ENCODE results near the gene IL6R. TPM values are rescaled to one million over a fixed set of nuclear protein-coding genes. Genes with fewer than 3 reads are reported as not detected.

IL6R gene
- polyA plus RNA-seq, 1 donor = 4.1 TPM

- no CpG with 5 or more reads among the region's 5 CpGs for WGBS (ENCODE audit: insufficient coverage, low lambda C conversion rate)
These were observed 48.6 kb downstream of the IL6R start for GRCh38 chr1:154453574-154454352.

GRCh38 chr1:154454386-154455120, 49.4 kb downstream of the IL6R start:
- DNase-seq = no peak

More at GRCh38 chr1:154453574-154454352, 48.6 kb downstream of the IL6R start:
- H3K4me1 ChIP-seq (ENCODE audit: control insufficient read depth, insufficient read depth, low read length) = no peaks in the 10 kb centered on the region
- H3K27me3 ChIP-seq (ENCODE audit: control insufficient read depth, insufficient read depth, low read length) = peaks cover 5% of the 10 kb centered on the region
- peak; percentile 45 to 82 for DNase-seq
- no peak overlapping the region for H3K4me3 ChIP-seq (ENCODE audit: low read length)
- H3K36me3 ChIP-seq (ENCODE audit: control insufficient read depth, insufficient read depth, low read length) = no peaks in the 10 kb centered on the region
- no peaks in the 10 kb centered on the region for H3K9me3 ChIP-seq (ENCODE audit: control insufficient read depth, low read depth, low read length)
- no peak overlapping the region for H3K27ac ChIP-seq (ENCODE audit: low read length)

DNA sequence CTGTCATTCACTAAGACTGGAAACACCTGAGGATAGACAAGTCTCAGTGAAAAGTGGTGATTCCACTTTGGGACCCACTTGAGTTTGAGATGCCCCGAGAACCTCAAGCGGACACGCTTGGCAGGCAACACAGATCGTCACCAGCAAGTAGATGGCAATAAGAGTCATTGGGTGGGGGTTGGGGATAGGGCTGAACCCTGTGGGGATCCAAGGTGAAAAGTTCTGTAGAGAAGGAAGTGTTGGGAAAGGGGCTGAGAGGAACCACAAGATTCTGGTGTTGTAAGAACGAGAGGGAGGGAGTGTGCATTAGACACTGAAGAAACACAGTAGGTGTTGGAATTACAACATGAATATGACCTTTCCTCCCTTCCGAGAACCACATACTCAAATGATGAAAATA, 51.5 kb downstream of the IL6R start:
- no peak overlapping the region for H3K27ac ChIP-seq (ENCODE audit: low read length)
- peaks cover 2% of the 10 kb centered on the region for H3K27me3 ChIP-seq (ENCODE audit: control insufficient read depth, insufficient read depth, low read length)
- H3K4me3 ChIP-seq (ENCODE audit: low read length) = no peak overlapping the region
- no peaks in the 10 kb centered on the region for H3K9me3 ChIP-seq (ENCODE audit: control insufficient read depth, low read depth, low read length)
- no peaks in the 10 kb centered on the region for H3K36me3 ChIP-seq (ENCODE audit: control insufficient read depth, insufficient read depth, low read length)
- H3K4me1 ChIP-seq (ENCODE audit: control insufficient read depth, insufficient read depth, low read length) = no peaks in the 10 kb centered on the region
- 100% methylated on average over 1 of the region's 6 CpGs for WGBS (ENCODE audit: insufficient coverage, low lambda C conversion rate)
- no peak for DNase-seq

More at GRCh38 chr1:154454386-154455120, 49.4 kb downstream of the IL6R start:
- Histone ChIP-seq H3K4me1 (ENCODE audit: control insufficient read depth, insufficient read depth, low read length) (no peaks in the 10 kb centered on the region), H3K9me3 (ENCODE audit: control insufficient read depth, low read depth, low read length) (no peaks in the 10 kb centered on the region), H3K36me3 (ENCODE audit: control insufficient read depth, insufficient read depth, low read length) (no peaks in the 10 kb centered on the region), H3K27me3 (ENCODE audit: control insufficient read depth, insufficient read depth, low read length) (peaks cover 5% of the 10 kb centered on the region), H3K27ac (ENCODE audit: low read length) (no peak overlapping the region), H3K4me3 (ENCODE audit: low read length) (no peak overlapping the region)
- no CpG with 5 or more reads among the region's 5 CpGs for WGBS (ENCODE audit: insufficient coverage, low lambda C conversion rate)

DNA sequence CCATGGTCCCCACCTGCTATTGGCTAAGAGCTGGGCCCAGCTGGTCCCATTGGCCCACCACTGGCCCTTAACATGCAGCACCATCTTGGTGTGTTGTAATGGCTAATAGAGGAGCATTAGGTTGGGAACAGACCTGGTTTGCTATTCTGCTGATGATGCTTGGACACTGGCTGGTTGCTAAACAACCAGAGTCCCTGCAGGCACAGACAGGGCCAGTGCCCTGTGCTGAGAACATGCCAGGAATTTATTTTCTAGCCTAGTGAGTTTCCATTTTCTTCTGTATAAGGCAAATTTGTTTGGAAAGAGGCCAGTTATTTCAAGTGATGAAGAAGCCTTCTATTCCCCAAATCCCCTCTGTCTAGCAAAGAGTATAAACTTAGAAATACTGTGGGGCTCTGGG, 53.9 kb downstream of the IL6R start:
- DNase-seq = no peak
- H3K4me1 ChIP-seq (ENCODE audit: control insufficient read depth, insufficient read depth, low read length) = no peaks in the 10 kb centered on the region
- H3K9me3 ChIP-seq (ENCODE audit: control insufficient read depth, low read depth, low read length) = no peaks in the 10 kb centered on the region
- no peaks in the 10 kb centered on the region for H3K36me3 ChIP-seq (ENCODE audit: control insufficient read depth, insufficient read depth, low read length)
- H3K4me3 ChIP-seq (ENCODE audit: low read length) = no peak overlapping the region
- peaks cover 2% of the 10 kb centered on the region for H3K27me3 ChIP-seq (ENCODE audit: control insufficient read depth, insufficient read depth, low read length)
- H3K27ac ChIP-seq (ENCODE audit: low read length) = no peak overlapping the region

GRCh38 chr1:154460695-154461260, 55.6 kb downstream of the IL6R start:
- no peaks in the 10 kb centered on the region for H3K4me1 ChIP-seq (ENCODE audit: control insufficient read depth, insufficient read depth, low read length)
- no peak overlapping the region for H3K4me3 ChIP-seq (ENCODE audit: low read length)
- H3K9me3 ChIP-seq (ENCODE audit: control insufficient read depth, low read depth, low read length) = no peaks in the 10 kb centered on the region
- peaks cover 2% of the 10 kb centered on the region for H3K27me3 ChIP-seq (ENCODE audit: control insufficient read depth, insufficient read depth, low read length)
- no peak for DNase-seq
- H3K27ac ChIP-seq (ENCODE audit: low read length) = no peak overlapping the region
- no CpG with 5 or more reads among the region's 15 CpGs for WGBS (ENCODE audit: insufficient coverage, low lambda C conversion rate)
- no peaks in the 10 kb centered on the region for H3K36me3 ChIP-seq (ENCODE audit: control insufficient read depth, insufficient read depth, low read length)

DNA sequence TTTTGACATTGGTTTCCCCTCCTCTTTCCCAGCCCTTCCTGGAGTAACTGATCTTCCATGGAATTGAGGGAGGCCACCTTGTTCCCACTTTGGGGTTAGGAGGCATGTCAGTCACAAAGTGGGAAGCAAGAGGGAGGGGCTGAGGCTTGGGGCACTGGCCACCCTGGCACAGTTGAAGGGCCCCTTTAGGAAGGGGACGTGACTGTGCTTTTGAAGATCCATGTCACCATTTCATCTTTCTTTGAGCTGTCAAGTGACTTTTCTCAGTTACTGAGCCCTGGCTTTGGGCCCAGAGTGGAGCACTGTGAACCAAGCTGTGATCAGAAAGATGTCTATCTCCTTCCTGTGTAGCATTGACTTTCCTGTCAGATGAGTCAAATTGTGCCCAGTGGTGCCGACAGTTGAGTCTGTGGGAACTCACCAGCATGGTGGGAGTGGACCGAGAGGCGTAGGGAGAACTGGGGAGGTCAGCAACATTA, 58.4 kb downstream of the IL6R start:
- DNase-seq = no peak
- WGBS (ENCODE audit: insufficient coverage, low lambda C conversion rate) = 80% methylated on average over 1 of the region's 4 CpGs
- Histone ChIP-seq H3K27ac (ENCODE audit: low read length) (no peak overlapping the region), H3K9me3 (ENCODE audit: control insufficient read depth, low read depth, low read length) (no peaks in the 10 kb centered on the region), H3K27me3 (ENCODE audit: control insufficient read depth, insufficient read depth, low read length) (no peaks in the 10 kb centered on the region), H3K4me3 (ENCODE audit: low read length) (no peak overlapping the region), H3K36me3 (ENCODE audit: control insufficient read depth, insufficient read depth, low read length) (no peaks in the 10 kb centered on the region), H3K4me1 (ENCODE audit: control insufficient read depth, insufficient read depth, low read length) (no peaks in the 10 kb centered on the region)

DNA sequence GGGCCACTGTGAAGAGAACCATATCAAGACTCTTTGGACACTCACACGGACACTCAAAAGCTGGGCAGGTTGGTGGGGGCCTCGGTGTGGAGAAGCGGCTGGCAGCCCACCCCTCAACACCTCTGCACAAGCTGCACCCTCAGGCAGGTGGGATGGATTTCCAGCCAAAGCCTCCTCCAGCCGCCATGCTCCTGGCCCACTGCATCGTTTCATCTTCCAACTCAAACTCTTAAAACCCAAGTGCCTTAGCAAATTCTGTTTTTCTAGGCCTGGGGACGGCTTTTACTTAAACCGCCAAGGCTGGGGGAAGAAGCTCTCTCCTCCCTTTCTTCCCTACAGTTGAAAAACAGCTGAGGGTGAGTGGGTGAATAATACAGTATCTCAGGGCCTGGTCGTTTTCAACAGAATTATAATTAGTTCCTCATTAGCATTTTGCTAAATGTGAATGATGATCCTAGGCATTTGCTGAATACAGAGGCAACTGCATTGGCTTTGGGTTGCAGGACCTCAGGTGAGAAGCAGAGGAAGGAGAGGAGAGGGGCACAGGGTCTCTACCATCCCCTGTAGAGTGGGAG, 60.6 kb downstream of the IL6R start:
- H3K27ac ChIP-seq (ENCODE audit: low read length) = no peak overlapping the region
- no peaks in the 10 kb centered on the region for H3K27me3 ChIP-seq (ENCODE audit: control insufficient read depth, insufficient read depth, low read length)
- H3K4me1 ChIP-seq (ENCODE audit: control insufficient read depth, insufficient read depth, low read length) = no peaks in the 10 kb centered on the region
- no peaks in the 10 kb centered on the region for H3K36me3 ChIP-seq (ENCODE audit: control insufficient read depth, insufficient read depth, low read length)
- no peak overlapping the region for H3K4me3 ChIP-seq (ENCODE audit: low read length)
- no peak for DNase-seq
- WGBS (ENCODE audit: insufficient coverage, low lambda C conversion rate) = no CpG with 5 or more reads among the region's 8 CpGs
- H3K9me3 ChIP-seq (ENCODE audit: control insufficient read depth, low read depth, low read length) = no peaks in the 10 kb centered on the region

DNA sequence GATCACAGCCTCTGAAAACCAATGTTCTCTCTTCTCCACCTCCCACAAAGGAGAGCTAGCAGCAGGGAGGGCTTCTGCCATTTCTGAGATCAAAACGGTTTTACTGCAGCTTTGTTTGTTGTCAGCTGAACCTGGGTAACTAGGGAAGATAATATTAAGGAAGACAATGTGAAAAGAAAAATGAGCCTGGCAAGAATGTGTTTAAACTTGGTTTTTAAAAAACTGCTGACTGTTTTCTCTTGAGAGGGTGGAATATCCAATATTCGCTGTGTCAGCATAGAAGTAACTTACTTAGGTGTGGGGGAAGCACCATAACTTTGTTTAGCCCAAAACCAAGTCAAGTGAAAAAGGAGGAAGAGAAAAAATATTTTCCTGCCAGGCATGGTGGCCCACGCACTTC, 61.1 kb downstream of the IL6R start:
- Histone ChIP-seq H3K4me1 (ENCODE audit: control insufficient read depth, insufficient read depth, low read length) (no peaks in the 10 kb centered on the region), H3K27me3 (ENCODE audit: control insufficient read depth, insufficient read depth, low read length) (no peaks in the 10 kb centered on the region), H3K36me3 (ENCODE audit: control insufficient read depth, insufficient read depth, low read length) (no peaks in the 10 kb centered on the region), H3K27ac (ENCODE audit: low read length) (no peak overlapping the region), H3K4me3 (ENCODE audit: low read length) (no peak overlapping the region), H3K9me3 (ENCODE audit: control insufficient read depth, low read depth, low read length) (no peaks in the 10 kb centered on the region)
- DNase-seq = no peak
- WGBS (ENCODE audit: insufficient coverage, low lambda C conversion rate) = 50% methylated on average over 2 of the region's 3 CpGs

DNA sequence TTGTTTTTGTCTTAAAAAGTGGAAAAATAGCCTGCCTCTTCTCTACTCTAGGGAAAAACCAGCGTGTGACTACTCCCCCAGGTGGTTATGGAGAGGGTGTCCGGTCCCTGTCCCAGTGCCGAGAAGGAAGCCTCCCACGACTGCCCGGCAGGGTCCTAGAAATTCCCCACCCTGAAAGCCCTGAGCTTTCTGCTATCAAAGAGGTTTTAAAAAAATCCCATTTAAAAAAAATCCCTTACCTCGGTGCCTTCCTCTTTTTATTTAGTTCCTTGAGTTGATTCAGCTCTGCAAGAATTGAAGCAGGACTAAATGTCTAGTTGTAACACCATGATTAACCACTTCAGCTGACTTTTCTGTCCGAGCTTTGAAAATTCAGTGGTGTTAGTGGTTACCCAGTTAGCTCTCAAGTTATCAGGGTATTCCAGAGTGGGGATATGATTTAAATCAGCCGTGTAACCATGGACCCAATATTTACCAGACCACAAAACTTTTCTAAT, 61.8 kb downstream of the IL6R start:
- WGBS (ENCODE audit: insufficient coverage, low lambda C conversion rate) = 60% methylated on average over 1 of the region's 8 CpGs
- H3K27ac ChIP-seq (ENCODE audit: low read length) = no peak overlapping the region

DNA sequence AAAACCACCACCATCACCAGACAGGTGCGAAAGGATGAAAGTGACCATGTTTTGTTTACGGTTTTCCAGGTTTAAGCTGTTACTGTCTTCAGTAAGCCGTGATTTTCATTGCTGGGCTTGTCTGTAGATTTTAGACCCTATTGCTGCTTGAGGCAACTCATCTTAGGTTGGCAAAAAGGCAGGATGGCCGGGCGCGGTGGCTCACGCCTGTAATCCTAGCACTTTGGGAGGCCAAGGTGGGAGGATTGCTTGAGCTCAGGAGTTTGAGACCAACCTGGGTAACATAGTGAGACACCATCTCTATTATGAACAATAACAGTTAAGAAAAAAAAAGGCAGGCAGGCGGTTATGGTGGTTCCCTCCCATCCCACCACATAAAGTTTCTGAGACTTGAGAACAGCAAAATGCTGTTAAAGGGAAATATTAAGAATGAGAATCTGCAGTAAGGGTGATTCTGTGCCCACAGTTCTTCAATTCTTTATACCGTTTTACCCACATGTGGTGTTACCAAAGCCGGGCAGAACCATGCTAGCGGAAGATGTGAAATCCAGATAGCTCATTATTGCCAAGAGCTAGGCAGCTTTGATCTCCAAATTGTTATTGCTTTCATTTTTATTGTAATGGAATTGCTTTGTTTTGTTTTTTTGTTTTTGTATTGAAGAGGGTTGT, 62.4 kb downstream of the IL6R start:
- Histone ChIP-seq H3K4me3 (ENCODE audit: low read length) (no peak overlapping the region), H3K36me3 (ENCODE audit: control insufficient read depth, insufficient read depth, low read length) (no peaks in the 10 kb centered on the region), H3K27ac (ENCODE audit: low read length) (no peak overlapping the region), H3K27me3 (ENCODE audit: control insufficient read depth, insufficient read depth, low read length) (no peaks in the 10 kb centered on the region), H3K9me3 (ENCODE audit: control insufficient read depth, low read depth, low read length) (no peaks in the 10 kb centered on the region), H3K4me1 (ENCODE audit: control insufficient read depth, insufficient read depth, low read length) (no peaks in the 10 kb centered on the region)
- 92% methylated on average over 3 of the region's 11 CpGs for WGBS (ENCODE audit: insufficient coverage, low lambda C conversion rate)
- DNase-seq = no peak

More for the DNA sequence above, 61.8 kb downstream of the IL6R start:
- Histone ChIP-seq H3K4me1 (ENCODE audit: control insufficient read depth, insufficient read depth, low read length) (no peaks in the 10 kb centered on the region), H3K27me3 (ENCODE audit: control insufficient read depth, insufficient read depth, low read length) (no peaks in the 10 kb centered on the region), H3K4me3 (ENCODE audit: low read length) (no peak overlapping the region), H3K9me3 (ENCODE audit: control insufficient read depth, low read depth, low read length) (no peaks in the 10 kb centered on the region), H3K36me3 (ENCODE audit: control insufficient read depth, insufficient read depth, low read length) (no peaks in the 10 kb centered on the region)
- DNase-seq = no peak
